Activated gamma-delta T cell treated with anti-CD3 and anti-CD28 coated beads, Interleukin-2, amount 50 U/mL, for 16 hours (primary cell): Measurements from ENCODE around the gene SPEM3.
A peak's percentile ranks its signal among the peaks of the same experiment; 100 is the strongest.

ENCODE experiments used
- DNase-seq: peaks from one replicate; pipeline ENCODE4 v3.0.0-alpha.2; 2020; ENCODE audit warnings: low read depth

SPEM3 gene

GRCh38 chr17:7428557-7428956, at the start of gene SPEM3:
Gene SPEM3, plus strand, starts transcription at chr17:7428857. Its CDS starts 46 bp downstream, at chr17:7428903.
- DNase-seq: no peak

DNA sequence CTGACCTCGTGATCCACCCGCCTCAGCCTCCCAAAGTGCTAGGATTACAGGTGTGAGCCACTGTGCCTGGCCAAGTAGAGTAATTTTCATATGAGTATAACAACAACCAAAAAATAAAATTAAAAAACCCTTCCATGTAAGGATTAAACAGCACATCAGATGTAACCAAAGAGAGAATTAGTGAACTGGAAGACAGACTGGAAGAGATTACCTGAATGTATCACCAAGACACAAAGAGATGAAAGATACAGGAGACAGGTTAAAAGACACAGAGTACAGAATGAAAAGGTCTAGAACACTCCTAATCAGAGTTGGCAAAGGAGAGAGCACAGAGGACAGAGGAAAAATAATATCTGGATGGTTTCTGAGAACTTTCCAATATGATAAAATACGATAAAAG, 49.5 kb upstream of the SPEM3 start:
- DNase-seq: no peak

- no peak for DNase-seq
Observed at GRCh38 chr17:7380321-7380720, 48.3 kb upstream of the SPEM3 start.

- DNase-seq: no peak
Observed at GRCh38 chr17:7380855-7381683, 47.6 kb upstream of the SPEM3 start, which contains the start of gene TNK1. Gene TNK1, plus strand, starts transcription at chr17:7381089. Its CDS starts 1,838 bp downstream, at chr17:7382927.

GRCh38 chr17:7382901-7383300, 45.8 kb upstream of the SPEM3 start:
- no peak for DNase-seq

GRCh38 chr17:7383371-7383741, 45.3 kb upstream of the SPEM3 start:
- no peak for DNase-seq

GRCh38 chr17:7383742-7384488, 44.7 kb upstream of the SPEM3 start:
- DNase-seq: peak; percentile 64

DNA sequence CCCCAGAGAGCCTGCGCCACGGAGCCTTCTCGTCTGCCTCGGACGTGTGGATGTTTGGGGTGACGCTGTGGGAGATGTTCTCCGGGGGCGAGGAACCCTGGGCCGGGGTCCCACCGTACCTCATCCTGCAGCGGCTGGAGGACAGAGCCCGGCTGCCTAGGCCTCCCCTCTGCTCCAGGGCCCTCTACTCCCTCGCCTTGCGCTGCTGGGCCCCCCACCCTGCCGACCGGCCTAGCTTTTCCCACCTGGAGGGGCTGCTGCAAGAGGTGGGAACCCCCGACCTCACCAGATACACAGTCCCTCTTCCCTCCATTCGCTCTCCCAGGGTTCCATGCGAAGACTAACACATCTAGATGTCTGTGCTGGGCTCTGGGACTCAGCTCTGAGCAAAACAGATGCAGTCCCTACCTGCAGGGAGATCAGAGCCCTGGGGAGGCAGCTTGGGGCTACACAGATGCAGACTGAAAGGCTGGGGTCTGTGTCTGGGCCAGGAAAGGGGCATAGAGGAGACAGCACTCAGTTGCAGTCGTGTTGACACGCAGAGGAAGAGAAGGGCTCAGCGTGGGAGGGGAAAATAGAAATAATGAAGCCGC, 44.1 kb upstream of the SPEM3 start:
- DNase-seq: no peak

GRCh38 chr17:7388856-7389255, 39.8 kb upstream of the SPEM3 start:
- DNase-seq: no peak

- DNase-seq: no peak
Observed at GRCh38 chr17:7389924-7390910, 38.4 kb upstream of the SPEM3 start.

DNA sequence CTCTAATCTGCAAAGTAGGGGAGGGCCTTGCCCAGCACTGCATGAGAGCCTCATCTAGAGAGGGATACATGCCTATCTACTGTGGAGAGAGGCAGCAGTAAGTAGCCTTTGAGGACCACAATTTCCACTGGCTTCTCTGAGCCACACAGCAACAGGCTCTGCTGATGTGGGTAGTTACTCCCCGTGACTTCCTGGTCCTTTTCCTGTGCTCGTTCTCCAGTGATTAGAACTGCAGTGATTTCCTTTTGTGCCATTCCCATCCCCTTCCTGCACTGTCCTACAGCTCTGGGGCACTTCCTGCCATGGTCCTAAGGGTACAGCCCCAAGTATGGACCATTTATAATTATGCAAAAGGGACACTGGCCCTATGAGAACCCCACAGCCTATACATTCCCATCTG, 37.4 kb upstream of the SPEM3 start:
- DNase-seq: no peak

DNA sequence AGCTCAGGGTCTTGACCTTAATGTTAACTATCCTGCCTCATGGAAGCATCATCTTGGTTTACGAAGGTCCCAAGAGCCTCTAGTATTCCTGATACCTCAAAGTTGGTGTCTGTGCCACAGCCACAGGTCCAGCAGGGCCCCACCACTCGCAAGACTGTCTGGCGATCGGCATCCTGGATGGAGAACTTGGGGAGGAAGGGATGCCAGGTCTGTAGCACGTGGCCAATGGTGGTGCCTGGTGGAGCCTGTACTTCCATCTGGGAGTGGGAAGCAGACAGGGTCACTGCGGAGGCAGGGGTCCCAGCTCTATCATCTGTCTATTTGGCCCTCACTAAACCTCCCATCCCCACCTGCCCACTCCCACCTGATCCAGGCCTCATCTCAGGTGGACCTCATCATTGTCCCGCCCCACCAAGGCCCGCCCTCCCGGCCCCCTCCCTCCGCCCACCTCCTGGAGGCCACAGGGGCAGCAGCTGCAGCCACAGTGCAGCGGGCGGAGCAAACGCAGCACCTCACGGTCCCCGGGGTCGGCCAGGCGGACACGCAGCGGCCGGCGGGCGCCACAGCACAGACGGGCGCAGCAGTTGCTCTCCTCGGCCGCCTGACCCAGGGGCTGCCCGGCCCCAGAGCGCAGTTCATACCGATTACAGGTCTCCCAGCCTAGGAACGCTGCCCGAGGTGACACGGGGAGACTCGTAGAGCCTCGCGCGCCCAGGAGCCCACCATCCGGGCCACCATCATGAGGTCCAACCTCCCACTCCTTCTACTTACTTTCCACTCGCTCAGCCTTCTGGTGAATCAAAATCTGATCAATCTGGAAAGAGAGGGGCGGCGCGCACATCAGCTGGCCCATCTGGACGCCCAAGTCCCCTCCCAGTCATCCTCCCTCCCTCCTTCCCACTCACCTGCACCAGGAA, 35.7 kb upstream of the SPEM3 start:
- DNase-seq: no peak

DNA sequence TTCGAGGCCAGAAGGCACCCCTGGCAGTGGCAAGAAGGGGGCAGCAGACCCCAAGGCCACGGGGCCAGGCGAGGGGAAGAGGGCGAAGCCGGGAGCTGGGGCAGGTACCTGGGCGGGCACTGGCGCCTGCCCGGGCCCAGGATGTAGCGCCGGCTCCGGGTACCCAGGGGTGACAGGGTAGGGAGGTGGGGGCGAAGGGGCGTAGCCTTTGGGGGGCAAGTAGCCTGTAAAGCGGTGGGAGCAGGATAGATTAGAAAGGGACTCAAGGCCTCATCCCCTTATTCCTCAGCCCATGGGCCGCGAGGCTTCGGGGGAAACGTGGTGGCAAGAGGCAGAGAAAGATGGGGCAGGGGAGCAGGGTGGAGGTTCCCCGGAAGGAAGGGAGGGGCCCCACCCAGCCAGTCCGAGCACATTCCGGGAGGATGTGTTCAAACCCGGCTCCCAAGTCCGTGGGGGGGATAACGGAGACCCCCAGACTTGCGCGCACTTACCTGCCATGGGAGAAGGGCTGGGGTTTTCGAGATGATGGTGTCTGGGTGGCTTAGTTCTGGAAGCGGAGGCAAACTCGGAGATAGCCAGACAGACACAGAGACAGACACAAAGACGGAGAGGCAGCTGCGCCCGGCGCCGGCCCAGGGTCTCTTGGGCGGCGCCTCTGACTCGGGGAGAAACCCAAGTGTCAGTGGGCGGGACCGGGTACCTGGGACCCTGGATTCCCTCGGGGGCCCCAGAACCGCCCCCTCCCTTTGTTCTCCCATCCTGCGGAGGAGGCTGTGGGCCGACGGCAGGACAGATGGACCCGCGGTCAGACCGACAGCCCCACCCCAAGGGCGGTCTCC, 34.8 kb upstream of the SPEM3 start:
- DNase-seq: peak; percentile 42

- DNase-seq: peak; percentile 69
Observed at GRCh38 chr17:7394452-7395191, 34.0 kb upstream of the SPEM3 start, which contains the start of gene PLSCR3. Gene PLSCR3, minus strand, starts transcription at chr17:7394525. Its CDS starts 415 bp downstream, at chr17:7394110.

GRCh38 chr17:7396147-7396546, 32.5 kb upstream of the SPEM3 start:
- no peak for DNase-seq

DNA sequence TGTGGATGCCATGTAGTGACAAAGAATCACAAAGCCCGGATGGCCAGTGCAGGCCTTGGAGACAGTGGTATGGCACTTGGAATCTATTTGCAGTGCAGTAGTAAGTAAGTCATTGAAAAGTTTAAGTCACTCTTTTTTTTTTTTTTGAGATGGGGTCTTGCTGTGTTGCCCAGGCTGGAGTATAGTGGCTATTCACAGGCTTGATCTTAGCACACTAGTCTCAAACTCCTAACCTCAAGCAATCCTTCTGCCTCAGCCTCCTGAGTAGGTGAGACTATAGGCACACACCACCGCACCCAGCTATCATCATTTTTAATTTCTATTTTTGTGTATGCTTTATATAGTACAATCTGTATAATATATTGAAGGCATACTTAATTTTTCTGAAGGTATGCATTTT, 30.0 kb upstream of the SPEM3 start:
- DNase-seq: no peak

GRCh38 chr17:7403043-7403726, 25.5 kb upstream of the SPEM3 start:
- no peak for DNase-seq

DNA sequence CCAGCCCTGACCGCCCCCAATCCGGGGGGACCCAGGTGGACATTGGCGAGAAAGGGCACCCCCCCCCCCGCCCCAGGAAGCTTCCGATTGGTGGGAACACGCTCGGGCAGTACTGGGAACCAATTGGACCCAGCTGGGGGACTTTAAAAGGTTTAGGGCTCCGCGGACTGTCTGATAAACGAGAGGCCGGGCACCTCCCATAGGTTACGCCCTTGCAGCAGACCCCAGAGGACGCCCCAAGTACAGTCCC, 25.0 kb upstream of the SPEM3 start:
- no peak for DNase-seq
